Activated naive CD8-positive, alpha-beta T cell treated with anti-CD3 and anti-CD28 coated beads for 36 hours (primary cell): Measurements from ENCODE around the gene OTULIN. TPM values are rescaled to one million over a fixed set of nuclear protein-coding genes. Genes with fewer than 3 reads are reported as not detected.

Source experiments
- DNase-seq: peaks from one replicate; pipeline ENCODE4 v3.0.0; 2021
- H3K27ac Mint-ChIP-seq: one replicate; pipeline ENCODE4 v1.8.0; 2022; ENCODE audit warnings: mild to moderate bottlenecking, moderate library complexity, mixed read lengths
- H3K27me3 Mint-ChIP-seq: one replicate; pipeline ENCODE4 v1.8.0; 2022; ENCODE audit warnings: mild to moderate bottlenecking, mixed read lengths
- H3K36me3 Mint-ChIP-seq: one replicate; pipeline ENCODE4 v1.8.0; 2021; ENCODE audit warnings: mild to moderate bottlenecking, mixed read lengths
- H3K4me1 Mint-ChIP-seq: one replicate; pipeline ENCODE4 v1.8.0; 2021; ENCODE audit warnings: mixed read lengths
- H3K4me3 Mint-ChIP-seq: one replicate; pipeline ENCODE4 v1.8.0; 2022; ENCODE audit warnings: mild to moderate bottlenecking, moderate library complexity, mixed read lengths
- H3K9me3 Mint-ChIP-seq: one replicate; pipeline ENCODE4 v1.8.0; 2022; ENCODE audit warnings: mixed read lengths
- total RNA-seq, 2 experiments: library from RNA; stranded (reverse); gene quantifications; one replicate each; pipeline ENCODE4 v1.2.3, GENCODE V29; 2021

OTULIN gene
- total RNA-seq, 2 experiments from 2014 or later, result 68.9 TPM

DNA sequence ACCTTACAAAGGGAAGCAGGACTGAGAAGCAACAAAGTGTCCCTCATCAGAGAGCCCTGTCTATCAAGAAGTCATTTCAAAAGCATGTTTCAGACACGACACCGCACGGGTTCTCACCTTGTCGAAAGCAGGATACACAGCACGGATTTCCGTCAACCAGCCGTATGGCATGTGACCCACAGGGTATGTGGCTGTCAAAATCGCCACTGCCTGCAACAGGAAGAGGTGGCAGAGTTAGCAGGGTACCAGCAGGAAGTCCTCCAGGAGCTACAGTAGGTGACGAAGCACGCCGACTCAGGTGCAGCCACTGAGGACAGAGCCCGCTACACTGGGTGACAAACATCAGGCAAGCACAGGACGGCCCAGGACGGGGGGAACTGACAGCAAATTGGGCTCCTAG is 81.2 kb downstream of the OTULIN start:
- peak; percentile 29 for DNase-seq
- H3K4me1 Mint-ChIP-seq, result peaks cover 34% of the 10 kb centered on the region
- H3K27me3 Mint-ChIP-seq, result no peaks in the 10 kb centered on the region
- no peak overlapping the region for H3K4me3 Mint-ChIP-seq
- peaks cover 39% of the 10 kb centered on the region for H3K36me3 Mint-ChIP-seq
- H3K27ac Mint-ChIP-seq, result no peak overlapping the region
- H3K9me3 Mint-ChIP-seq, result no peaks in the 10 kb centered on the region

DNA sequence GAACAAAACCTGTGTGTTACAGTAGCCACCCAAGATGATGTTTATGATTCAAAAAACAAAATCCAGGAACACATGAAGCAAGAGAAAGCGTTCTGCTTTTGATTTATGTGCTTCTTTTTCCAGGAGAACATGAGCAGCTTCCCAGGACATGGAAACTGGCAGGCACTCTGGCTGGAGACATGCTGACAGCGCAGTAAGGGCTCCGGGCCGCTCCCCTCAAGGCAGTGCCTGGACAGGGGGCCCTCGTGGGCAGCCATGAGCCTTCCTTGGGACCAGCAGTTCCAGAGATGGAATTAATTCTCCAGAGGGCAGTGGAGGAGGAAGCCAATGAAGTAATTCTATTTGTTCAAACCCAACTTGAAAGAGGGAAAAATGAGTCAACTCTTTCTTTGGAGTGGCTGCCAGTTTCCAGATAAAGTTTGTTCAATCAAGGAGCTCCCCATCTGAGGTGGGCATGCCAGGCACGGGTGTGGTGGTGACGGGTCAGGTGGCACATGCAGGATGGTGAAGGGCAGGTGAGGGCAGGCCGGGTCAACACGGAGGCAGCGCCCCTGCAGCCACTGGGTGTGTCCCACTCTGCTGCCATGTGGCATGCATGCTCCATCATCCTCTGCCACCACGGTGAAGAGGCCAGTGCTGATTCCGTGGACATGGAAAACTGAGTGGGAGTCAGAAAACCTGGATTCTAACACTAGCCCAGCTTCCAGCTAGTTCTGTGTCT is 83.8 kb downstream of the OTULIN start:
- Mint-ChIP-seq H3K9me3 (no peaks in the 10 kb centered on the region), H3K36me3 (peaks cover 35% of the 10 kb centered on the region)

More for the DNA sequence above, 83.8 kb downstream of the OTULIN start:
- no peak overlapping the region for H3K4me3 Mint-ChIP-seq
- H3K4me1 Mint-ChIP-seq, result peaks cover 19% of the 10 kb centered on the region
- no peaks in the 10 kb centered on the region for H3K27me3 Mint-ChIP-seq
- H3K27ac Mint-ChIP-seq, result no peak overlapping the region
- no peak for DNase-seq

Other genes with a start within 250 kb of the OTULIN start
- gene OTULINL, start 82.9 kb upstream of the OTULIN start, total RNA-seq, result 10 to 100 TPM; 20.8 to 27.3 TPM
- gene ANKH, start 207.1 kb downstream of the OTULIN start, total RNA-seq, result 10 to 100 TPM; 82.5 to 84.6 TPM